Measurements from ENCODE around the gene SLF2. TPM values are rescaled to one million over a fixed set of nuclear protein-coding genes. Genes with fewer than 3 reads are reported as not detected.

The SLF2 gene
- total RNA-seq, 2 experiments from 2014 or later, result 34.9 to 37.2 TPM

DNA sequence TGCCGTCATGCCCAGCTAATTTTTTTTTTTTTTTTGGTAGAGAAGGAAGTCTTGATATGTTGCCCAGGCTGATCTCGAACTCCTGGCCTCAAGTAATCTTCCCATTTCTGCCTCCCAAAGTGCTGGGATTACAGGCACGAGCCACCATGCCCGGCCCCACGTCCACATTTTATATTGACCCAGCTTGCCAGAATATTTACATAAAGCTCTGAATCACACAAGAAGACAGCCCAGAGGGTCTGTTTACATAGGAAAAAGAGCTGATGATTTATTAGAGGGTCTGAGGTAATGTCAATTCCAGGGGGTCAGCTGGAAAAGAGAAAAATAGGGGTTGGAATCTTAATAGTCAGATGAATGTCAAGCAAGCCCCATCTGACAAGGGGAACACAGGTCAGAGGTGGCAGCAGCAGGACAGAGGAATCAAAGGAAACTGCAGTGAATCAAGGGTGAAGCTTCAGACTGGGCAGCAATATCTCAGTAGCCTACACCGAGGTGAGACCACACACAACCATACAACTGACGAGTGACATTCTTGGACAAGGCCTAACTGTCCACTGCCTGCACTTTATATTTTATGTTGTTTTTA lies 15.8 kb upstream of the SLF2 start:
- CTCF ChIA-PET, result interaction anchor here (0.7 kb wide), 1 partner anchor 328 kb away, joined by 4 read pairs; no protein-coding TSS in a partner anchor
- peaks cover 43% of the 10 kb centered on the region for H3K27me3 Mint-ChIP-seq

DNA sequence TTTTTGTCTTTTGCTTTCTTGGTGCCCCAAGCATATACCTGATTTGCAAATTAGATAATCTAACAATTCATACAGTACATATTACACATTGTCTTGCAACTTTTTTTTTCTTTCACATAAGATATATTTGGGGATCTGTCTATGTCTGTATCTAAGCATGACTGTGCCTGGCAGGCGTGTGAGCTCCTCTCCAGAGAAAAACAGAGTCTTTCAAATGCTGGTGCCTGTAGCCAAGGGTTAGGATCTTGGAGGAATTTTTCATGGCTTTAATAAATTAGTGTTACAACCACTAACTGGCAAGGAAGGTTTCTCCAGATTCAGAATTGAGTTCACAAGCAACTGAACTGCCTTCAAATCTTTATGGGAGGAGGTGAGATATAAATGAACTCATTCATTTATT lies 14.8 kb upstream of the SLF2 start:
- Mint-ChIP-seq H3K27ac (no peak overlapping the region), H3K4me1 (no peaks in the 10 kb centered on the region), H3K9me3 (no peaks in the 10 kb centered on the region), H3K27me3 (peaks cover 37% of the 10 kb centered on the region), H3K36me3 (ENCODE audit: low read depth) (no peaks in the 10 kb centered on the region), H3K4me3 (no peak overlapping the region)
- DNase-seq, result no peak
- ChIA-PET POLR2A (no interaction called here), CTCF (no interaction called here)

More for the DNA sequence above, 15.8 kb upstream of the SLF2 start:
- Mint-ChIP-seq H3K36me3 (ENCODE audit: low read depth) (no peaks in the 10 kb centered on the region), H3K4me3 (no peak overlapping the region), H3K27ac (no peak overlapping the region), H3K4me1 (no peaks in the 10 kb centered on the region), H3K9me3 (no peaks in the 10 kb centered on the region)
- DNase-seq, result no peak
- POLR2A ChIA-PET, result no interaction called here

DNA sequence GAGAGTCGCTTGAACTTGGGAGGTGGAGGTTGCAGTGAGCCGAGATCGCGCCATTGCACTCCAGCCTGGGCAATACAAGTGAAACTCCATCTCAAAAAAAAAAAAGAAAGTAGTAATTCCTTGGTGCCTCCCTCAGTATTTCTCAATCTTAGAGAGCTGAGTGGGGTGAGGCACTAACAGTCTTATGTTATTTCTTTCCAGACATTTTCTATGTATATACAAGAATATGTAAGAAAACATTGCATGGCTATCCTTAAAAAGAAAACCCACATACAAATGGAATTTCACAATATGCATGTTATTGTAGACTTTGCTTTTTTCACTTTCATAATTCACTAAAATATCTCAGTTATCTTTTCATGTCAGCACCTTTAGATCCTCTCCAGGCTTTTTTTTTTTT lies 13.6 kb upstream of the SLF2 start:
- Mint-ChIP-seq H3K4me1 (no peaks in the 10 kb centered on the region), H3K27me3 (peaks cover 39% of the 10 kb centered on the region), H3K36me3 (ENCODE audit: low read depth) (no peaks in the 10 kb centered on the region), H3K27ac (no peak overlapping the region), H3K4me3 (no peak overlapping the region), H3K9me3 (no peaks in the 10 kb centered on the region)
- POLR2A ChIA-PET, result interaction anchor here (1.0 kb wide), 1 partner anchor 9 kb away, joined by 3 read pairs; no protein-coding TSS in a partner anchor
- DNase-seq, result no peak
- CTCF ChIA-PET, result no interaction called here

DNA sequence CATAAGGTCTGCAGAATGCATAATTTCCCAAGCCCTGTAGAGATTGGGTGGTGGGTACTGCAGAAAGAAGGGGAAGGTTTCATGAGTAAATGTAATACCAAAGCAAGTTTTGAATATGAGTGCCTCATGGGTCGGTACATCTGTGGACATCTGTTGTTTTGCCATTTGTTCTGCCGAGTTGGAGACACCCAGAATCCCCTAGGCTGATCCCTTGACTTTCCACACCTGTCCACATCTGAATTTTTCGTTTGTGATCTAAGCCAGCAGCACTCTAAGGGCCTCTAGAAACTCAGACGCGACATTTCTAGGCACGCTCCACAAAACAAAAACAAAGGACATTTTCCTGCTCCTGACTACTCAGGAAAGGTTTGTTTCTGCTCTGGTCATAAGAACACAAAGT lies 11.7 kb upstream of the SLF2 start:
- Mint-ChIP-seq H3K27ac (no peak overlapping the region), H3K4me3 (no peak overlapping the region), H3K36me3 (ENCODE audit: low read depth) (no peaks in the 10 kb centered on the region), H3K27me3 (peaks cover 35% of the 10 kb centered on the region), H3K9me3 (no peaks in the 10 kb centered on the region), H3K4me1 (no peaks in the 10 kb centered on the region)
- CTCF ChIA-PET, result no interaction called here
- POLR2A ChIA-PET, result no interaction called here
- no peak for DNase-seq

DNA sequence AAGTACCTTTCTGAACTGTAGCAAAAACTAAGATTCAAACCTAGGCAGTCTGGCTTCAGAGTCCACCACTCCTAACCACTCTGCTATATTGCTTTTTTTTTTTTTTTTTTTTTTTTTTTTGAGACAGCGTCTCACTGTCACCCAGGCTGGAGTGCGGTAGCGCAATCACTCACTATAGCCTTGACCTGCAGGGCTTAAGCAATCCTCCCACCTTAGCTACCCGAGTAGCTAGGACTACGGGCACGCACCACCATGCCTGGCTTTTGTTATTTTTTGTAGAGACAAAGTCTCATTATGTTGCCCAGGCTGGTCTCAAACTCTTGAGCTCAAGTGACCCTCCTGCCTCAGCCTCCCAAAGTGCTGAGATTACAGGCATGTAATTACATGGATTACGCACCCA lies 10.1 kb upstream of the SLF2 start:
- no peak for DNase-seq
- Mint-ChIP-seq H3K4me3 (no peak overlapping the region), H3K4me1 (peaks cover 7% of the 10 kb centered on the region), H3K27me3 (peaks cover 30% of the 10 kb centered on the region), H3K27ac (no peak overlapping the region), H3K9me3 (no peaks in the 10 kb centered on the region), H3K36me3 (ENCODE audit: low read depth) (no peaks in the 10 kb centered on the region)
- ChIA-PET POLR2A (interaction anchor here (1.1 kb wide), 1 partner anchor 10 kb away, joined by 3 read pairs; no protein-coding TSS in a partner anchor), CTCF (no interaction called here)

DNA sequence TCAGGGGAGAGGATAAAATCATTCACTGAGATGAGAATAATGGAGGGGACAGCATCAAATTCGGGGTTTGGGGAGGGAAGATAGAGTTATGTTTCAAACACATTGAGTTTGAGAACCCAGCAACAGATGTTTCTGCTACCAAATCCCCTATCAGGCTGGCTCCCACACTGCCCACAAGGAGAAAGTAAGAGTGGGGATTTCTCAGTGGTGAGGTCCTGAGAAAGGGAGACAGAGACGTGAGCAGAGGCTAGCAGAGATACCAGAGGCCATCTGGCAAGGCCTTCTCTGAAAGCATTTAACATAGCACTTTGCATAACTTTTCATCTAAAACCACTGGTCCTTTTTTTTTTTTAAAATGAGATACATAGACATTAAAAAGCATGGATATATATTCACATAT lies 7.8 kb upstream of the SLF2 start:
- Mint-ChIP-seq H3K9me3 (no peaks in the 10 kb centered on the region), H3K27ac (no peak overlapping the region), H3K27me3 (peaks cover 23% of the 10 kb centered on the region), H3K4me1 (peaks cover 15% of the 10 kb centered on the region), H3K36me3 (ENCODE audit: low read depth) (no peaks in the 10 kb centered on the region), H3K4me3 (no peak overlapping the region)
- CTCF ChIA-PET, result no interaction called here
- no peak for DNase-seq
- POLR2A ChIA-PET, result no interaction called here

DNA sequence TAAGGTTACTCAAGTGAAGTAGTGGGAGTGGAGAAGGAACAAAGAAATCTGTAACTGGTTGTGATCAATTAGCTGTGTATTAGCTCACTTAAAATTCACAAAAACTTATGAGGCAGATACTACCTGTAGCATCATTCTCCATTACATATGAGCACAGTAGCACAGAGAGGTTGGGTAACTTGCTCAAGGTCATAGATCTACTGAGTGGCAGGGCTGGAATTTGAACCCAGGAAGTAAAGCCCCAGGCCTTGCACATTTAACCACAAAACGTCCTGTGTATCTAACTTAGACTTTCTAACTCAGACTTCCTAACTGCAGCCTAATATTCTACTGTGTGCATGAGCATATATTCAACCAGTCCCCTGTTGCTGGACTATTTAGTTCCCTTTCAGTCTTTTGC lies 5.6 kb upstream of the SLF2 start:
- no peak overlapping the region for H3K27ac Mint-ChIP-seq
- no peaks in the 10 kb centered on the region for H3K9me3 Mint-ChIP-seq
- peaks cover 14% of the 10 kb centered on the region for H3K27me3 Mint-ChIP-seq
- H3K36me3 Mint-ChIP-seq (ENCODE audit: low read depth), result no peaks in the 10 kb centered on the region
- H3K4me1 Mint-ChIP-seq, result peaks cover 31% of the 10 kb centered on the region
- ChIA-PET POLR2A (interaction anchor here (0.8 kb wide), 1 partner anchor 11 kb away, joined by 3 read pairs; no protein-coding TSS in a partner anchor), CTCF (no interaction called here)
- no peak overlapping the region for H3K4me3 Mint-ChIP-seq
- no peak for DNase-seq

DNA sequence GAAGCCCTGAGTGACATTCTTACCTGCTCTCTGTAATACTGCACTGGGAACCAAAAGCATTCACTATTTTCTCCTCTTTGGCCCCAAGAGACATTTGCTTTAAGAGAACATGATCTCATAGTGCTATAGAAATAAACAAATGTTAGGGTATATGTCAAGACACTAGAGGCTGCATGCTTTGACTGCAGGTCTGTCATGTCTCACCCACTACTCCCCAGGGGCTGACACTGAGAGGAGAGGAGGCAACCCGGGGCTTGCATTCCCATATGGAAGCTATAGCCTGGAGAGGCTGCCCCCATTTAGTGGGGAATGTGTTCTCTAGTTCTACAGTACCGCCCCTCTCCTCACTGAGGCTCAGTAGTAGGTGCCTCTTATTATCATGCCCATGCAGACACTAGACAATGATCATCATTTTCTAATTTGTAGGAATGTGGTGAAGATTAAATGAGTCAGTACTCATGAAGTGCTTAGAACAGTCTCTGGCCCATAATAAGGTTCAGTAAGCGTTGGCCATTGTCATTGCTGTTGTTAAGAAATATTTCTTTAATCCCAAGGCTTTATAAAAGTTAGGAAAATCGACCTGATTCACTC lies 4.9 kb upstream of the SLF2 start:
- no peak overlapping the region for H3K27ac Mint-ChIP-seq
- H3K4me3 Mint-ChIP-seq, result no peak overlapping the region

DNA sequence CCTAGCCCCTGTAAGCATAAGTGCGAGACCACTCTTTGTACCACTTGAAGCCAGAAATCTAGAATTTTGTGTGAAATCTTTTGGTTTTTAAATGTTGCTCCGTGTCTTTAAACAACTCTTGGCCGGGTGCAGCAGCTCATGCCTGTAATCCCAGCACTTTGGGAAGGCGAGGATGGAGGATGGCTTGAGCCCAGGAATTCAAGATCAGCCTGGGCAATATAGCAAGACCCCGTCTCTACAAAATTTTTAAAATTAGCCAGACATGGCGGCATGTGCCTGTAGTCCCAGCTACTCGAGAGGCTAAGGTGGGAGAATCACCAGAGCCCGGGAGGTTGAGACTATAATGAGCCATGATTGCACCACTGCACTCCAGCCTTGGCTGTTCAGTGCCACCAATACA lies 4.4 kb upstream of the SLF2 start:
- Mint-ChIP-seq H3K36me3 (ENCODE audit: low read depth) (peaks cover 3% of the 10 kb centered on the region), H3K4me3 (no peak overlapping the region)
- CTCF ChIA-PET, result no interaction called here

More for the DNA sequence above, 4.9 kb upstream of the SLF2 start:
- no peak for DNase-seq
- Mint-ChIP-seq H3K4me1 (peaks cover 33% of the 10 kb centered on the region), H3K27me3 (peaks cover 14% of the 10 kb centered on the region), H3K9me3 (no peaks in the 10 kb centered on the region), H3K36me3 (ENCODE audit: low read depth) (peaks cover 2% of the 10 kb centered on the region)
- ChIA-PET POLR2A (interaction anchor here (0.7 kb wide), 1 partner anchor 8 kb away, joined by 3 read pairs; no protein-coding TSS in a partner anchor), CTCF (no interaction called here)

DNA sequence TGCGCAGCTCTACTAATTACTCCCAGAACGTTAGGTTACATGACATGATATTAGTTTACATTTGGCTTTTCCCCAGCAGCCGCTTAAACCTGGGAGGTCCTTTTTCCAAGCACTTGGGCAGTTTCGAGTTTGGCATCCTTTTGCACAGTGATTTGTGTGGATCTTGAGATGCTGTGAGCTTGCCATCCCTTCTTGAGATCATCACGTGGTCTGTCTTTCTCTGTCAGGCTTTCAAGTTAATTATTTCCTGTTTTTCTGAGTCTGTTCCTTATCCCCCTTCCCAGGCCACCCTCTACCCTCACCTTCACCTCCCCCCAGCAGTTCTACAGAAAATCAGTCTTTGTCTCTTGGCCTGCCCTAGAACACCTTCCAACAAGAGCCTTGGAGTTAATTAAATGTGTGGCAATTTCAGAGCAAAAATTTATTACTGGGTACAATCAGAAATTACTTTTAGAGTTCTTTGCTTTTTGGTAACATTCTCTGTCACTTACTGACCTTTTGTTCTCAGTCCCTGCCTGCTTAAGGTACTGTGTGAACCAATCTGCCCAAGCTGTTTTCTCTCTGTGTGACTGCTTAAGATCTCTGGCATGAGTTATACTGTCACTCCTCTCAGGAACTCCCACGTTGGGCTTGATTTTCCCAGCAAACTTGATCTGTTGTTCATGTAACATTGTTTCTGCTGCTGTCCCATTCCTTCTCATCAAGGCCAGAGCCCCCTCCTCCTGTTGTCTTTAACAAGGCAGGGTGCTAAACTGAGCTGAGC lies 3.1 kb upstream of the SLF2 start:
- Mint-ChIP-seq H3K27me3 (peaks cover 3% of the 10 kb centered on the region), H3K27ac (no peak overlapping the region), H3K4me3 (no peak overlapping the region), H3K4me1 (peaks cover 44% of the 10 kb centered on the region), H3K36me3 (ENCODE audit: low read depth) (peaks cover 7% of the 10 kb centered on the region), H3K9me3 (no peaks in the 10 kb centered on the region)
- CTCF ChIA-PET, result no interaction called here
- DNase-seq, result no peak
- POLR2A ChIA-PET, result interaction anchor here (1.0 kb wide), 1 partner anchor 121 kb away, joined by 3 read pairs; the partner anchor contains the start of genes PDZD7 and SFXN3

More for the DNA sequence above, 4.4 kb upstream of the SLF2 start:
- POLR2A ChIA-PET, result interaction anchor here (0.7 kb wide), 1 partner anchor 9 kb away, joined by 3 read pairs; no protein-coding TSS in a partner anchor
- Mint-ChIP-seq H3K27ac (no peak overlapping the region), H3K9me3 (no peaks in the 10 kb centered on the region), H3K4me1 (peaks cover 33% of the 10 kb centered on the region), H3K27me3 (peaks cover 10% of the 10 kb centered on the region)
- no peak for DNase-seq

DNA sequence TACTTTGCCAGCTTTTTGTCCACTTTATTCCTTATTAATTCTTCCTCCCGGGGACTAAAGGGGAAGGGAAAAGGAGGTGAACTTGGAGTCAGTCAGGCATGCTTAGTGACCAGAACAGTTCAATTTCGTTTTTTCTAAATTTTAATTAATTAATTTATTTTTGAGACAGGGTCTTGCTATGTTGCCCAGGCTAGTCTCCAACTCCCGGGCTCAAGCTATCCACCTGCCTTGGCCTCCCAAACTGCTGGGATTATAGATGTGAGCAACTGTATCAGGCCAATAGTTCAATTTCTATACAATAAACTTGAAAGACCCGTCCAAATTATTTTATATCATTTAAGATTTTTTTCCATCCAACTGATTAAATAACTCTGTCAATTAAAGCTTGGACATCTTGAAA lies 1.3 kb upstream of the SLF2 start:
- Mint-ChIP-seq H3K36me3 (ENCODE audit: low read depth) (peaks cover 16% of the 10 kb centered on the region), H3K4me3 (peak overlapping the region; percentile 97), H3K27me3 (no peaks in the 10 kb centered on the region), H3K27ac (no peak overlapping the region), H3K4me1 (peaks cover 55% of the 10 kb centered on the region), H3K9me3 (no peaks in the 10 kb centered on the region)
- CTCF ChIA-PET, result interaction anchor here (0.5 to 2.5 kb wide), 5 partner anchors 23 to 1321 kb away, joined by 3 to 7 read pairs (median 4); partner anchors contain the start of gene LZTS2
- no peak for DNase-seq
- POLR2A ChIA-PET, result interaction anchor here (1.5 to 2.5 kb wide), 2 partner anchors 10 to 16 kb away, joined by 9 to 11 read pairs; no protein-coding TSS in a partner anchor

DNA sequence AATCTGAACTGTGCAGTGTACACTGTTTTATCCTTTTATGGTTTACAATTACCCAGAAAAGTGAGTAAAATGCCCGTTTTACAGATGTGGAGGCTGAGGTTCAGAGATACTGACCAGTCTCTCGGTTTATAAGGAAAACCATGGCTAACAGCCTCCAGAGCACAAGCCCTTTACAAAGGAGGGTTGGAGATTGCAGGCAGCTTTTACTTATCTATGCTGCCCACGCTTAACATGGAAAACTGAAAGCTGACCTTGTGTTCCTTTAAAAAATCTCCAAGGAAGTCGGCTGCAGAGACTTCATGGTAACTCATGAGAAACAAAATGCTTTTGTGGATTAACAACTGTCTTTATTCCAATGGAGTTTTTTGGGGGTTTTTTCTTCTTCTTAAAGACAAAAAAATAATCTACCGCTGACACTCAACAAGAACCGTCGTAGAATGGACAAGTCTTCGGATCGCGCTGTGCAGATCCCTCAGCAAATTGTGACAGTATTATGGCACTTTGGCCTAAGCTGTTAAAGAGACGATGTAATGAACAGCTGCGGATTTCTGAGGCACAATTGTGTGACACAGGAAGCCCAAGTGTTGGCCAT lies 654 bp upstream of the SLF2 start:
- Mint-ChIP-seq H3K27me3 (no peaks in the 10 kb centered on the region), H3K4me1 (peaks cover 56% of the 10 kb centered on the region), H3K36me3 (ENCODE audit: low read depth) (peaks cover 22% of the 10 kb centered on the region), H3K4me3 (peak overlapping the region; percentile 97), H3K9me3 (no peaks in the 10 kb centered on the region), H3K27ac (peak overlapping the region; percentile 94)
- ChIA-PET POLR2A (interaction anchor here (0.7 to 2.5 kb wide), 5 partner anchors 10 to 376 kb away, joined by 3 to 11 read pairs (median 3); partner anchors contain the start of gene HIF1AN), CTCF (interaction anchor here (1.0 to 2.5 kb wide), 6 partner anchors 22 to 350 kb away, joined by 3 to 7 read pairs (median 4); partner anchors contain the start of gene LZTS2)
- no peak for DNase-seq

Data from activated CD4-positive, alpha-beta memory T cell treated with anti-CD3 and anti-CD28 coated beads, Interleukin-2, amount 10 ng/mL, durations not matched to agents 7 days and 5 days (primary cell).